IMR-90 (cell line): Measurements from ENCODE around the gene TRIM71. TPM values are rescaled to one million over a fixed set of nuclear protein-coding genes. Genes with fewer than 3 reads are reported as not detected.

Experiments
- ATAC-seq: fragments of 200-7000 bp; cut with Tn5 transposase; 2 replicates; pipeline ENCODE4 v1.9.1; 2020; ENCODE audit warnings: low read depth, mild to moderate bottlenecking, moderate library complexity
- BruUV-seq: library from RNA; stranded (reverse); fragments of 400-500 nt; replicated peaks from 2 replicates; lab custom pipeline; 2021; lab: Mats Ljungman, UMichigan
- CTCF ChIA-PET: fragments of 300-600 bp; formaldehyde crosslinking; extraction: SDS; loops from one replicate; lab custom pipeline; 2021; ENCODE audit warnings: antibody characterized with exemption; lab: Yijun Ruan, JAX
- POLR2A ChIA-PET: fragments of 300-600 bp; sonication (Branson Sonifier 250); formaldehyde crosslinking; loops from one replicate; lab custom pipeline; 2022; ENCODE audit warnings: antibody characterized with exemption; ENCODE audit not compliant: unreplicated experiment; lab: Charles Lee
- DNase-seq: peaks from one replicate; pipeline ENCODE4 v3.0.0; 2013
- H2AFZ ChIP-seq: replicated peaks from 2 replicates; pipeline ENCODE3; 2013; ENCODE audit warnings: low read length, mild to moderate bottlenecking; ENCODE audit not compliant: poor library complexity
- H2AK5ac ChIP-seq: 2 replicates; pipeline ENCODE4 v1.6.1; 2013; ENCODE audit warnings: low read depth, low read length, inconsistent platforms
- H2AK9ac ChIP-seq: replicated peaks from 2 replicates; pipeline ENCODE3; 2013; ENCODE audit warnings: mild to moderate bottlenecking, low read depth, low read length, moderate library complexity; ENCODE audit not compliant: poor library complexity
- H2BK120ac ChIP-seq: 2 replicates; pipeline ENCODE4 v1.6.1; 2013; ENCODE audit warnings: low read depth, low read length, inconsistent platforms
- H2BK15ac ChIP-seq: 3 replicates; pipeline ENCODE4 v1.6.1; 2013; ENCODE audit warnings: low read depth, low read length, inconsistent platforms
- H2BK20ac ChIP-seq: 2 replicates; pipeline ENCODE4 v1.6.1; 2013; ENCODE audit warnings: low read depth, mild to moderate bottlenecking, inconsistent platforms, low read length, moderate library complexity
- H2BK5ac ChIP-seq: 2 replicates; pipeline ENCODE4 v1.6.1; 2013; ENCODE audit warnings: mild to moderate bottlenecking, low read depth, low read length, inconsistent platforms; ENCODE audit not compliant: poor library complexity, severe bottlenecking
- H3K14ac ChIP-seq: replicated peaks from 2 replicates; pipeline ENCODE4 v1.6.1; 2013; ENCODE audit warnings: low read depth, low read length, inconsistent platforms
- H3K18ac ChIP-seq: 2 replicates; pipeline ENCODE4 v1.6.1; 2013; ENCODE audit warnings: low read depth, low read length, control low read depth
- H3K23ac ChIP-seq: 2 replicates; pipeline ENCODE4 v1.6.1; 2013; ENCODE audit warnings: low read depth, low read length, inconsistent platforms
- H3K27ac ChIP-seq: 2 replicates; pipeline ENCODE4 v1.5.1; 2013; ENCODE audit warnings: mild to moderate bottlenecking, control low read depth, low read length; ENCODE audit not compliant: insufficient read depth
- H3K27me3 ChIP-seq: 2 replicates; pipeline ENCODE4 v1.6.1; 2013; ENCODE audit warnings: low read length; ENCODE audit not compliant: control insufficient read depth, insufficient read depth
- H3K36me3 ChIP-seq: 2 replicates; pipeline ENCODE4 v1.6.1; 2013; ENCODE audit warnings: low read length, mixed read lengths; ENCODE audit not compliant: control insufficient read depth, insufficient read depth
- H3K4ac ChIP-seq: 2 replicates; pipeline ENCODE4 v1.6.1; 2013; ENCODE audit warnings: low read depth, low read length, inconsistent platforms
- H3K4me1 ChIP-seq: 2 replicates; pipeline ENCODE4 v1.6.1; 2013; ENCODE audit warnings: low read length, mixed read lengths; ENCODE audit not compliant: control insufficient read depth, insufficient read depth
- H3K4me2 ChIP-seq: 2 replicates; pipeline ENCODE4 v1.6.1; 2013; ENCODE audit warnings: low read depth, mild to moderate bottlenecking, control low read depth, low read length, moderate library complexity
- H3K4me3 ChIP-seq: 2 replicates; pipeline ENCODE4 v1.5.1; 2013; ENCODE audit warnings: low read depth, mild to moderate bottlenecking, control low read depth, low read length, moderate library complexity; ENCODE audit not compliant: insufficient read depth
- H3K56ac ChIP-seq: 2 replicates; pipeline ENCODE4 v1.6.1; 2013; ENCODE audit warnings: low read length, inconsistent platforms; ENCODE audit not compliant: insufficient read depth; ENCODE audit errors: extremely low read depth
- H3K79me1 ChIP-seq, 2 experiments: 2 replicates each; pipeline ENCODE4 v1.6.1; 2013; ENCODE audit warnings: low read length in 2 of 2, inconsistent platforms in 1 of 2, low read depth in 1 of 2
- H3K9ac ChIP-seq: 2 replicates; pipeline ENCODE4 v1.6.1; 2013; ENCODE audit warnings: low read depth, low read length, control low read depth
- H3K9me1 ChIP-seq: 2 replicates; pipeline ENCODE4 v1.6.1; 2013; ENCODE audit warnings: low read length, inconsistent platforms; ENCODE audit not compliant: insufficient read depth
- H3K9me3 ChIP-seq: 2 replicates; pipeline ENCODE4 v1.6.1; 2013; ENCODE audit warnings: low read length; ENCODE audit not compliant: control insufficient read depth, insufficient read depth
- H4K20me1 ChIP-seq: 2 replicates; pipeline ENCODE4 v1.6.1; 2013; ENCODE audit warnings: low read length, inconsistent platforms; ENCODE audit not compliant: insufficient read depth
- H4K5ac ChIP-seq: 2 replicates; pipeline ENCODE4 v1.6.1; 2013; ENCODE audit warnings: mild to moderate bottlenecking, low read depth, low read length, control low read depth
- H4K8ac ChIP-seq, 2 experiments: 2 replicates each; pipeline ENCODE4 v1.6.1; 2013; ENCODE audit warnings: low read depth in 2 of 2, low read length in 2 of 2, control low read depth in 1 of 2, inconsistent platforms in 1 of 2
- H4K91ac ChIP-seq: 2 replicates; pipeline ENCODE4 v1.6.1; 2013; ENCODE audit warnings: low read depth, low read length, inconsistent platforms; ENCODE audit not compliant: insufficient read depth
- BHLHE40 ChIP-seq: fragments of 150-350 bp; IDR thresholded peaks from 2 replicates; pipeline ENCODE4 v1.6.1; 2016; ENCODE audit warnings: mild to moderate bottlenecking, low read depth, low read length
- CTCF ChIP-seq: conservative IDR thresholded peaks from 2 replicates; pipeline ENCODE4 v1.5.1; 2012; ENCODE audit warnings: mild to moderate bottlenecking, low read depth, low read length, improper control_type of control experiment
- MAZ ChIP-seq: IDR thresholded peaks from 2 replicates; pipeline ENCODE4 v1.6.1; 2012; ENCODE audit warnings: low read depth, mild to moderate bottlenecking, low read length, improper control_type of control experiment, moderate library complexity, borderline replicate concordance
- WGBS, 2 experiments: methylation state at CpG; one replicate each; pipeline versions ENCODE4 v1.1.5 to v1.1.7; 2013; ENCODE audit warnings: missing lambda C conversion rate in 2 of 2; ENCODE audit not compliant: insufficient read length in 1 of 2; ENCODE audit errors: extremely low coverage in 2 of 2; 5-methylcytosine and 5-hydroxymethylcytosine counted together
- dilution Hi-C: fragments of 300-500 bp; cut with HindIII; formaldehyde crosslinking; loops from one replicate; pipeline ENCODE4 v1.14.3; 2018; ENCODE audit warnings: low sequenced_read_pairs; ENCODE audit not compliant: unreplicated experiment
- in situ Hi-C: fragments of 300-500 bp; cut with MboI; formaldehyde crosslinking; loops from 3 replicates; pipeline ENCODE4 v1.14.3; 2019; ENCODE audit warnings: low sequenced_read_pairs, inconsistent platforms, mixed read lengths
- intact Hi-C: fragments of 100-400 bp; cut with micrococcal nuclease; formaldehyde crosslinking; loops from 2 replicates; pipeline ENCODE4 v1.10.0; 2022
- polyA plus RNA-seq, 3 experiments: library from polyadenylated mRNA; depleted of rRNA; stranded (reverse); fragments of >200 nt; gene quantifications; 2 replicates each; pipeline ENCODE4 v1.2.3, GENCODE V29; 2012; ENCODE audit warnings: low replicate concordance in 1 of 3
- total RNA-seq: library from RNA; depleted of rRNA; stranded (reverse); fragments of >200 nt; gene quantifications from 2 replicates; pipeline ENCODE4 v1.2.3, GENCODE V29; 2012

The TRIM71 gene
- total and polyA plus RNA-seq, 2 of the 4 experiments (the other 2 are of a cell fraction): not detected

GRCh38 chr3:32856355-32856889 is 38.6 kb downstream of the TRIM71 start:
- no peaks in the 10 kb centered on the region for H4K20me1 ChIP-seq
- no peaks in the 10 kb centered on the region for H3K79me1 ChIP-seq
- H2BK20ac ChIP-seq: no peak overlapping the region
- no peak overlapping the region for H4K91ac ChIP-seq
- no peaks in the 10 kb centered on the region for H3K4me1 ChIP-seq
- ChIA-PET CTCF (no interaction called here), POLR2A (no interaction called here)
- H4K5ac ChIP-seq: no peak overlapping the region
- no peak overlapping the region for H3K27ac ChIP-seq
- TF ChIP-seq MAZ (no peak), BHLHE40 (no peak), CTCF (no peak)
- no peaks in the 10 kb centered on the region for H3K9me1 ChIP-seq
- intact Hi-C loops (no loop called here), in situ Hi-C loops (no loop called here), dilution Hi-C loops (no loop called here)
- no peak overlapping the region for H3K14ac ChIP-seq
- H2BK120ac ChIP-seq: no peak overlapping the region
- no peak overlapping the region for H2AFZ ChIP-seq
- H3K36me3 ChIP-seq: no peaks in the 10 kb centered on the region
- H3K4me2 ChIP-seq: no peak overlapping the region
- no peak for ATAC-seq
- H2AK5ac ChIP-seq: no peak overlapping the region
- H3K56ac ChIP-seq: no peak overlapping the region
- no CpG with 5 or more reads among the region's 6 CpGs for WGBS, 2 experiments
- H3K4me3 ChIP-seq: no peak overlapping the region
- peaks cover 9% of the 10 kb centered on the region for H3K27me3 ChIP-seq
- H3K4ac ChIP-seq: no peak overlapping the region
- H3K18ac ChIP-seq: no peak overlapping the region
- H2BK15ac ChIP-seq: no peak overlapping the region
- H3K23ac ChIP-seq: no peak overlapping the region
- H2AK9ac ChIP-seq: no peak overlapping the region
- no peak overlapping the region for H2BK5ac ChIP-seq
- no peak for DNase-seq
- no TSS peak for BruUV-seq
- H4K8ac ChIP-seq: no peak overlapping the region
- no peaks in the 10 kb centered on the region for H3K9me3 ChIP-seq
- no peak overlapping the region for H3K9ac ChIP-seq
